Ascending aorta (tissue), 2 donors: ENCODE measurements around the gene COL6A1. TPM values are rescaled to one million over a fixed set of nuclear protein-coding genes. Genes with fewer than 3 reads are reported as not detected.
"Not testable (repeated sequence)": the region's sequence is repeated elsewhere in the genome, so short reads cannot be mapped to it uniquely, and the experiment has no call there.

Experiments used
- DNase-seq, 2 donors: peaks; one replicate each; pipeline ENCODE4 v3.0.0-alpha.2; 2019; ENCODE audit warnings: low spot score in 2 of 2
- H3K27ac ChIP-seq, 2 donors: fragments of 200-600 bp; sonication (generic); one replicate each; pipeline ENCODE4 v1.5.1; 2016 to 2017; ENCODE audit warnings: mild to moderate bottlenecking in 1 of 2
- H3K27me3 ChIP-seq: fragments of 200-600 bp; sonication (generic); one replicate; pipeline ENCODE4 v1.5.1; 2017
- H3K36me3 ChIP-seq, 2 donors: fragments of 200-600 bp; sonication (generic); one replicate each; pipeline ENCODE4 v1.5.1; 2016
- H3K4me1 ChIP-seq, 2 donors: fragments of 200-600 bp; sonication (generic); one replicate each; pipeline ENCODE4 v1.5.1; 2016 to 2017; ENCODE audit warnings: mild to moderate bottlenecking in 1 of 2
- H3K4me3 ChIP-seq, 2 donors: fragments of 200-600 bp; sonication (generic); one replicate each; pipeline ENCODE4 v1.5.1; 2016 to 2017; ENCODE audit warnings: mild to moderate bottlenecking in 1 of 2
- H3K9me3 ChIP-seq, 2 donors: fragments of 200-600 bp; sonication (generic); one replicate each; pipeline ENCODE4 v1.5.1; 2016
- intact Hi-C: fragments of 100-400 bp; cut with DNase I; formaldehyde crosslinking; loops from one replicate; pipeline ENCODE4 v1.15.1; 2023
- total RNA-seq: library from RNA; depleted of rRNA; stranded (reverse); fragments of >200 nt; gene quantifications from one replicate; pipeline ENCODE4 v1.1.0, GENCODE V29; 2016
- TF ChIP-seq, protein P1 (sequence below), 3 experiments: fragments of 200-600 bp in 2 of 3; fragments of 450-650 bp in 1 of 3; sonication (generic) in 2 of 3; IDR thresholded peaks; one replicate each; pipeline ENCODE4 v1.5.1; 2016 to 2019; ENCODE audit warnings: antibody characterized with exemption in 3 of 3, mild to moderate bottlenecking in 1 of 3, moderate library complexity in 1 of 3

Gene COL6A1
- total RNA-seq, 1 donor from 2014 or later = 1,564 TPM

DNA sequence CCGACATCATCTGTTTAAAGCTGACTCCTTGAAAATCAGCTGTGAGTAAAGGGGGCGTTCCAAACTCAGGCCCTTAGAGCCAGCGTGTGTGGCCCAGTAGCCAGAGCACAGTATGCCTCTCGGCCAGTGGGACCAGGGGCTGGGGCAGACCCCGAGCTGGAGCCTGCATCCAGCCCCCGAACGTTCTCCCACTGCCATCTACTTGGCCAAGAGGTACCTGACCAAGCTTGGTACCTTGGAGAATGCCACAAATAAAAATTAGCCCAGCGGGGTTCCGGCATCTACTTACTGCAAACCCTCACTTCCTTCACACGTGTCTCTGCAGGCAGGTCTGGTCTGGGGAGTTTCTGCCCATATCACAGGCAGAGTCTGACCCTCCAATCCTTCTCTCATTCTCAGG is 59.6 kb downstream of the COL6A1 start:
- H3K9me3 ChIP-seq = no peaks in the 10 kb centered on the region
- TF ChIP-seq, protein P1, sequence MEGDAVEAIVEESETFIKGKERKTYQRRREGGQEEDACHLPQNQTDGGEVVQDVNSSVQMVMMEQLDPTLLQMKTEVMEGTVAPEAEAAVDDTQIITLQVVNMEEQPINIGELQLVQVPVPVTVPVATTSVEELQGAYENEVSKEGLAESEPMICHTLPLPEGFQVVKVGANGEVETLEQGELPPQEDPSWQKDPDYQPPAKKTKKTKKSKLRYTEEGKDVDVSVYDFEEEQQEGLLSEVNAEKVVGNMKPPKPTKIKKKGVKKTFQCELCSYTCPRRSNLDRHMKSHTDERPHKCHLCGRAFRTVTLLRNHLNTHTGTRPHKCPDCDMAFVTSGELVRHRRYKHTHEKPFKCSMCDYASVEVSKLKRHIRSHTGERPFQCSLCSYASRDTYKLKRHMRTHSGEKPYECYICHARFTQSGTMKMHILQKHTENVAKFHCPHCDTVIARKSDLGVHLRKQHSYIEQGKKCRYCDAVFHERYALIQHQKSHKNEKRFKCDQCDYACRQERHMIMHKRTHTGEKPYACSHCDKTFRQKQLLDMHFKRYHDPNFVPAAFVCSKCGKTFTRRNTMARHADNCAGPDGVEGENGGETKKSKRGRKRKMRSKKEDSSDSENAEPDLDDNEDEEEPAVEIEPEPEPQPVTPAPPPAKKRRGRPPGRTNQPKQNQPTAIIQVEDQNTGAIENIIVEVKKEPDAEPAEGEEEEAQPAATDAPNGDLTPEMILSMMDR (IDR thresholded peaks at IDR 0.05) = no peak
- no peaks in the 10 kb centered on the region for H3K4me1 ChIP-seq
- H3K27ac ChIP-seq = no peak overlapping the region
- no peak overlapping the region for H3K4me3 ChIP-seq
- no peak for DNase-seq
- no peaks in the 10 kb centered on the region for H3K36me3 ChIP-seq
- no peaks in the 10 kb centered on the region for H3K27me3 ChIP-seq
- intact Hi-C loops = no loop called here

DNA sequence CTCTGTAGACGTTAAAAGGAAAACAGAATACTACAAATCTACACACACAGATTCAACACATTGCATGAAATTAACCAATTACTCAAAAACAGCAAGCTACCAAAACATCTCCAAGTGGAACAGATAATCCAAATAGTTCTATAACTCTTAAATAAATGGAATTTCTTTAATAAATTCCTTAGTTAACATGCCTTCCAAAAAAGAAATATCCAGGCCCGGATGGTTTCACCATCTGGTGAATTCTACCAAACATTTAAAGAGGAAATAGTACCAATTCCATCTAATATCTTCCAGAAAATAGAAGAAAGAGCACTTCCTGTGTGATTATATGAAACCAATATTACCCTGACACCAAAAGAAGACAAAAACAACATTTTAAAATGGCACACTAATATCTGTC is 63.6 kb downstream of the COL6A1 start:
- peak overlapping the region in 1 of 2 donors; percentile 34 for H3K27ac ChIP-seq
- intact Hi-C loops = no loop called here
- TF ChIP-seq, protein P1 (IDR thresholded peaks at IDR 0.05) = no peak

DNA sequence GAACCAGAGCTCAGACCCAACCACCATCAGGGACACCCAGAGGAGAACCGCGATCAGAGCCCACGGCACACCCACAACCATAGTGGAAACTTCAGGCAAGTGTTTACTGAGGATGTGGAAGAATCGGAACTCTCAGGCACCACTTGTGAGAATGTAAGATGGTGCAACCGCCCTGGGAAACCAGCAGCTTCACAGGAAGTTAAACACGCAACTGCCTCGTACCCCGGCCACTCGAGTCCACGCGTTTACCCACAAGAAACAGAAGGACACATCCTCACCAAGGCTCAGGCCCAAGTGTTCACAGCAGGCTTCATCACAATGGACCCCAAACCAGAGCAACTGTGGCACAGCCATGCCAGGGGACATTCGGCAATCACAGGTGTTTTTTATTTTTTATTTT is 64.9 kb downstream of the COL6A1 start:
- TF ChIP-seq, protein P1 (IDR thresholded peaks at IDR 0.05) = no peak
- no peaks in the 10 kb centered on the region for H3K36me3 ChIP-seq
- peaks cover 4 to 15% of the 10 kb centered on the region in 2 donors for H3K4me1 ChIP-seq
- no peak overlapping the region for H3K4me3 ChIP-seq
- H3K9me3 ChIP-seq = no peaks in the 10 kb centered on the region
- peak in 1 of 2 donors; percentile 46 for DNase-seq
- no peaks in the 10 kb centered on the region for H3K27me3 ChIP-seq
- intact Hi-C loops = no loop called here
- H3K27ac ChIP-seq = no peak overlapping the region

More for the DNA sequence above, 63.6 kb downstream of the COL6A1 start:
- Histone ChIP-seq H3K9me3 (no peaks in the 10 kb centered on the region), H3K4me3 (no peak overlapping the region), H3K4me1 (peaks cover 4 to 13% of the 10 kb centered on the region in 2 donors), H3K36me3 (no peaks in the 10 kb centered on the region), H3K27me3 (no peaks in the 10 kb centered on the region)
- DNase-seq = no peak

DNA sequence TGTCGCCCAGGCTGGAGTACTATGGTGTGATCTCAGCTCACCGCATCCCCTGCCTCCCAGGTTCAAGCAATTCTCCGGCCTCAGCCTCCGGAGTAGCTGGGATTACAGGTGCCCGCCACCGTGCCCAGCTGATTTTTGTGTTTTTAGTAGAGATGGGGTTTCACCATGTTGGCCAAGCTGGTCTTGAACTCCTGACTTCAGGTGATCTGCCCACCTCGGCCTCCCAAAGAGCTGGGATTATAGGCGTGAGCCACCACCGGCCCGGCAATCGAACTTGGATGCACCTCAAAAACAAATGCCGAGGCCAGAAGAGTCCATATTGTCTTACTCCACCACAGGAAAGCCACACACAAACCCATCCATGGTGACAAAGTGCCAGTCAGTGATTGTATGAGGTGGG is 65.3 kb downstream of the COL6A1 start:
- H3K27me3 ChIP-seq, H3K27ac ChIP-seq, intact Hi-C loops, H3K4me3 ChIP-seq, H3K36me3 ChIP-seq, H3K9me3 ChIP-seq: not testable (repeated sequence)
- peaks cover 4 to 15% of the 10 kb centered on the region in 2 donors for H3K4me1 ChIP-seq
- DNase-seq = peak in 1 of 2 donors; percentile 24

DNA sequence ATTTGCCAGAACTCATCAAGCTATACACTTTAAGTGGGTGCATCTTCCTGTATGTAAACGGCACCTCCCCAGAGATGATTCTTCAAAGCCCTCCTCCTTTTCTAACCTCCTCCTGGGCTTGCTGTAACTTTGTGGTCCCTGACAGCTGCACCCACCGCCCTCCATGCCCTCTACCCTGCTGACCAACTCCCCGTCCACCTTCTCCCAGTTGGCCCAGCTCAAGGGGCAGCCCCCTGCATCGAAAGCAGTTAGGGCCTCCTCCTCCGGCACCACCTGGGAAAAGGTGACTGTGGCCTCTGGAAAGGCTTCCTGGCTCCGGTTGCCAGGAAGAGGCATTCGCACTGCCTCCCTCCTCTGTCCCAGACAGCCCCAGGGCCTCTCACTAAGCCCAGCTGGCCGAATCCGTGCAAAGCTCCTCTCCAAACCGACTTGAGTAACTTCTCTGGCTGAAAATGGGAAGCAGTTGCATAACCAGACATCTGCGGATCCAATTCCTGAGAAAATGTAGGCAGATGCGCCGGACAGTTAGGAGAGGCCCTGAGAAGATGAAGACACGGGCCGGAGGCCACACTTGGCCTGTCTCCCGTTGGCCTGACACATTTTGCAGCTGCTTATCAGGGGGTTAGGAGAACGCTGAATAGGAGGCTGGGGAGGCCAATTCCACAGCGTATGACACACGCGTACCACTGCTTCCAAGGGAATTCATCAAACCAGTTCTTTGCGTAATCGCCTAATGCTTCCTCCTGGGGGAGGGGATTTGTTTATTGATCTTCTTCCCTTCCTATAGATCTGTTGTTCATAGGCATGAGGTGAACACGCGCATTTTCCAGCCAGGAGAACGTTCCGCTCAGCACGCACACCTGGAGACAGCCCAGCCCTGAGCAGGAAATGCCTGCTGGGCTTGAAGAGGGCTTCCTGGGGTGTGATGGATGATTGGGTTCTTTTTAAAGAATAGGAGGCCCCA is 67.6 kb downstream of the COL6A1 start:
- TF ChIP-seq, protein P1 (IDR thresholded peaks at IDR 0.05) = no peak
- Histone ChIP-seq H3K4me3 (no peak overlapping the region), H3K27ac (peak overlapping the region; percentile 79 to 86), H3K27me3 (no peaks in the 10 kb centered on the region), H3K36me3 (no peaks in the 10 kb centered on the region), H3K4me1 (peaks cover 4 to 20% of the 10 kb centered on the region in 2 donors), H3K9me3 (no peaks in the 10 kb centered on the region)
- intact Hi-C loops = no loop called here
- peak in 1 of 2 donors; percentile 93 for DNase-seq
